Measurements from ENCODE around the gene SMOC2. TPM values are rescaled to one million over a fixed set of nuclear protein-coding genes. Genes with fewer than 3 reads are reported as not detected.

Gene SMOC2
- total RNA-seq, 4 donors from 2014 or later = 74.7 to 139 (median 118) TPM

- 56 to 58% methylated on average over 7 of the region's 7 CpGs for WGBS, 2 donors
- Histone ChIP-seq H3K9me3 (peaks cover 0 to 3% (median 0%) of the 10 kb centered on the region in 4 donors), H3K4me1 (no peaks in the 10 kb centered on the region), H3K4me3 (no peak overlapping the region), H3K36me3 (no peaks in the 10 kb centered on the region), H3K27ac (no peak overlapping the region), H3K27me3 (no peaks in the 10 kb centered on the region)
- TF ChIP-seq POLR2A (IDR thresholded peaks at IDR 0.05) (no peak), CTCF (IDR thresholded peaks at IDR 0.05) (no peak), EP300 (IDR thresholded peaks at IDR 0.05) (no peak)
- DNase-seq (ENCODE audit: low spot score in 2 of 2) = no peak
Measured at GRCh38 chr6:168605964-168606363, 165.0 kb downstream of the SMOC2 start.

- Histone ChIP-seq H3K9me3 (peaks cover 0 to 3% (median 0%) of the 10 kb centered on the region in 4 donors), H3K4me3 (no peak overlapping the region), H3K36me3 (no peaks in the 10 kb centered on the region), H3K27ac (no peak overlapping the region), H3K27me3 (no peaks in the 10 kb centered on the region), H3K4me1 (no peaks in the 10 kb centered on the region)
- 91% methylated on average over 16 of the region's 16 CpGs for WGBS, 2 donors
- no peak for DNase-seq (ENCODE audit: low spot score in 2 of 2)
- no peak for TF ChIP-seq EP300 (IDR thresholded peaks at IDR 0.05)
- no peak for TF ChIP-seq CTCF (IDR thresholded peaks at IDR 0.05)
- no peak for TF ChIP-seq POLR2A (IDR thresholded peaks at IDR 0.05)
Measured at GRCh38 chr6:168606722-168607121, 165.7 kb downstream of the SMOC2 start.

GRCh38 chr6:168607272-168608112 is 166.5 kb downstream of the SMOC2 start:
- peaks cover 0 to 1% (median 0%) of the 10 kb centered on the region in 3 donors for H3K36me3 ChIP-seq
- DNase-seq (ENCODE audit: low spot score in 2 of 2) = no peak
- H3K27me3 ChIP-seq = no peaks in the 10 kb centered on the region
- H3K9me3 ChIP-seq = peaks cover 0 to 3% (median 0%) of the 10 kb centered on the region in 4 donors
- TF ChIP-seq CTCF (IDR thresholded peaks at IDR 0.05) = no peak
- H3K27ac ChIP-seq = no peak overlapping the region
- H3K4me1 ChIP-seq = no peaks in the 10 kb centered on the region
- H3K4me3 ChIP-seq = no peak overlapping the region
- 50 to 53% methylated on average over 15 of the region's 15 CpGs for WGBS, 2 donors

GRCh38 chr6:168608113-168608400 is 167.1 kb downstream of the SMOC2 start:
- Histone ChIP-seq H3K27me3 (no peaks in the 10 kb centered on the region), H3K4me1 (no peaks in the 10 kb centered on the region), H3K4me3 (no peak overlapping the region), H3K27ac (no peak overlapping the region), H3K9me3 (peaks cover 0 to 5% (median 0%) of the 10 kb centered on the region in 4 donors), H3K36me3 (peaks cover 0 to 5% (median 0%) of the 10 kb centered on the region in 3 donors)
- 86 to 92% methylated on average over 11 of the region's 11 CpGs for WGBS, 2 donors
- no peak for TF ChIP-seq POLR2A (IDR thresholded peaks at IDR 0.05)
- TF ChIP-seq EP300 (IDR thresholded peaks at IDR 0.05) = no peak
- TF ChIP-seq CTCF (IDR thresholded peaks at IDR 0.05) = no peak
- DNase-seq (ENCODE audit: low spot score in 2 of 2) = no peak

GRCh38 chr6:168609026-168609685 is 168.2 kb downstream of the SMOC2 start:
- no peaks in the 10 kb centered on the region for H3K4me1 ChIP-seq
- no peak overlapping the region for H3K4me3 ChIP-seq
- TF ChIP-seq CTCF (IDR thresholded peaks at IDR 0.05) = no peak
- TF ChIP-seq POLR2A (IDR thresholded peaks at IDR 0.05) = no peak
- TF ChIP-seq EP300 (IDR thresholded peaks at IDR 0.05) = no peak
- peaks cover 0 to 9% (median 0%) of the 10 kb centered on the region in 3 donors for H3K36me3 ChIP-seq
- DNase-seq (ENCODE audit: low spot score in 2 of 2) = no peak
- H3K27ac ChIP-seq = no peak overlapping the region
- H3K9me3 ChIP-seq = peaks cover 0 to 5% (median 0%) of the 10 kb centered on the region in 4 donors
- no peaks in the 10 kb centered on the region for H3K27me3 ChIP-seq
- 65 to 78% methylated on average over 13 of the region's 13 CpGs for WGBS, 2 donors

Measured in tibial nerve (tissue), 4 donors.